Erythroblast (primary cell): ENCODE measurements around the gene MOB3A.
"Not testable (repeated sequence)": the region's sequence is repeated elsewhere in the genome, so short reads cannot be mapped to it uniquely, and the experiment has no call there.

ENCODE experiments used
- DNase-seq, 2 experiments: peaks; one replicate each; lab custom pipeline; 2025; lab: John Stamatoyannopoulos, UW
- GATA1 ChIP-seq: IDR thresholded peaks from 2 replicates; pipeline ENCODE4 v1.6.1; 2011; ENCODE audit warnings: low read depth, mild to moderate bottlenecking, control low read depth, low read length, moderate library complexity
- POLR2A ChIP-seq: IDR thresholded peaks from 2 replicates; pipeline ENCODE4 v1.6.1; 2011; ENCODE audit warnings: mild to moderate bottlenecking, low read length

Gene MOB3A

GRCh38 chr19:2129892-2130770, 34.0 kb upstream of the MOB3A start:
- DNase-seq: no peak
- no peak for TF ChIP-seq GATA1
- TF ChIP-seq POLR2A: no peak

- DNase-seq: no peak
- TF ChIP-seq POLR2A: no peak
- TF ChIP-seq GATA1: no peak
Observed at GRCh38 chr19:2129486-2129885, 33.4 kb upstream of the MOB3A start.

- TF ChIP-seq GATA1 (no peak), POLR2A (no peak)
- DNase-seq: no peak
Observed at GRCh38 chr19:2129022-2129421, 32.9 kb upstream of the MOB3A start.

GRCh38 chr19:2128252-2128651, 32.1 kb upstream of the MOB3A start:
- DNase-seq: not testable (repeated sequence)

DNA sequence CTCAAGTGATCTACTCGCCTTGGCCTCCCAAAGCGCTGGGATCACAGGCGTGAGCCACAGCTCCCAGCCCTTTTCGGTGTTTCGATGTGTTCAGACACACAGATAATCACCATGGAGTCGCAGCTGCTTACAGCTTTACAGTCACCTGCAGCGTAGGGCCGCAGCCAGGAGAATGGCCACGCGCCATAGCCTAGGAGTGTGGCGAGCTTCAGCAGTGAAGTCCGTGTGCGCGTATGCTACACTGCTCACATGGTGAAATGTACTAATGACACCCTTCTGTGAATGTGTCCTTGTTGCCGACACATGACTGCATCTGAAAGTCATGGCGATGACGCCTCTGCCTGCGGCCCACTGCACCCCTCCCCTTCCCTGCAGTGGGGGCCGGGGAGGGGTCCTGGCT, 31.6 kb upstream of the MOB3A start:
- TF ChIP-seq POLR2A (no peak), GATA1 (no peak)
- DNase-seq: no peak

DNA sequence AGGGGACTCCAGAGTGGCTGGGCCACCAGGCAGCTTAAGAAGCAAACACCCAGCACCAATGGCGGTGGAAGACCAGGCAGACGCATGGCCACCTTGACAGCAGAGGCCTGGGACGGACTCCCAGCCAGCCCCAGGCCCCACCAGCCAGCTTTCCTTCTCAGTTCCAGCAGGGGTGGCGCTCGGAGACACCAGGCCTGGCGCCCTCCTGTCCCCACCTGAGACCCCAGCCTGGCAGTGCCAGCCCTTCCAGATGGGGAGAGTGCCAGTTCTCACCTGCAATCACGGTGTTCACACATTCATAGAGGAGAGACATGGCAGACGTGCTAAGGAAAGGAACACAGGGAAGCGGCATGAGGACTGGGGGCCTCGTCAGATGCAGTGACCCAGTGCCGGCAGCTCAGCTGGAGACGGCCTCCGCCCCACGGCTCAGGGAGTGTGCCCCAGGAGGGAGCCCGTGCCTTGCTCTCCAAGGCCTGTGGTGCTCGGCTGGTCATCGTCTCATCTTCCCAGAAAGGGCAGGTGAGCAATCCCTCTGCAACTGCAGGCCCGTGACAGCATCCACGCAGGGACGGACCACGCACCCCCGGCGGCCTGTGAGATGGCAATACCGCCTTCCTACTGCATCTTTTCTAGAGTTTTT, 30.9 kb upstream of the MOB3A start:
- TF ChIP-seq POLR2A (no peak), GATA1 (no peak)
- DNase-seq: no peak

- TF ChIP-seq POLR2A: no peak
- TF ChIP-seq GATA1: no peak
- peak in 1 of 2 experiments; percentile 35 for DNase-seq
Observed at GRCh38 chr19:2123682-2124387, 27.7 kb upstream of the MOB3A start.

DNA sequence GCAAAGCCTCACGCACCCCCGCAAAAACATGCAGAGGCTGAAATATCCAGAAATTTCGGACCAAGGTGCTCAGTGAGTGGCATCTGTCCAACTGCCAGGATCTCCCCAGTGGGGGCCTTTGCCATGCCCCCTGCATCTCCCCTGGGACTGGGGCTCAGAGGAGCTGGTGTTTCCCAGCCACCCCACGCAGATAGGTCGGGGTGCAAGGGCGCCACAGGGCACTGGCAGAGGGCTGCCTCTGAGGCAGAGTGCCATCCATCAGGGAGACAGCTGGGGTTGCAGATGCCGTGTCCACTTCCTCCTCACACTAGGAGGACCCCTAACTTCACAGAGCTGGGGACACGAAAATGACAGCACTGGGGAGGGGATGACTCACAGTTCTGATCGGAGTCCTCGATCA, 26.9 kb upstream of the MOB3A start:
- TF ChIP-seq GATA1: no peak
- DNase-seq: no peak

DNA sequence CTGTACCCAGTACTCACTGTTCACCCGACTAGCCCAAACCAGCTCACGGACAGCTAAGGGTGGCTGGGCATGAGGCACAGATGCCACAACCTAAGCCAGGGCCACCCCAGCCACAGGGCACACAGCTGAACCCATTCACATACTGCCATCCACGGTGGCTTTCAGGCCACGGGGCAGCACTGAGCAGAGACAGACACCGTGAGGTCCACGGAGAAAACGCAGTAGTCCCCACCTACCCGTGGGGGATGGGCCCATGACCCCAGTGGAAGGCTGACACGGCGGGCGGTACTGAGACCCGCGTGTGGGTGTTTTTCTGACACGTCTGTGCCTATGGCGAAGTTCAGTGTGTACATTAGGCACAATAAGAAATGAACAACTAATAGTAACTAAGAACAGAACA, 26.1 kb upstream of the MOB3A start:
- TF ChIP-seq GATA1: no peak
- TF ChIP-seq POLR2A: no peak
- no peak for DNase-seq

DNA sequence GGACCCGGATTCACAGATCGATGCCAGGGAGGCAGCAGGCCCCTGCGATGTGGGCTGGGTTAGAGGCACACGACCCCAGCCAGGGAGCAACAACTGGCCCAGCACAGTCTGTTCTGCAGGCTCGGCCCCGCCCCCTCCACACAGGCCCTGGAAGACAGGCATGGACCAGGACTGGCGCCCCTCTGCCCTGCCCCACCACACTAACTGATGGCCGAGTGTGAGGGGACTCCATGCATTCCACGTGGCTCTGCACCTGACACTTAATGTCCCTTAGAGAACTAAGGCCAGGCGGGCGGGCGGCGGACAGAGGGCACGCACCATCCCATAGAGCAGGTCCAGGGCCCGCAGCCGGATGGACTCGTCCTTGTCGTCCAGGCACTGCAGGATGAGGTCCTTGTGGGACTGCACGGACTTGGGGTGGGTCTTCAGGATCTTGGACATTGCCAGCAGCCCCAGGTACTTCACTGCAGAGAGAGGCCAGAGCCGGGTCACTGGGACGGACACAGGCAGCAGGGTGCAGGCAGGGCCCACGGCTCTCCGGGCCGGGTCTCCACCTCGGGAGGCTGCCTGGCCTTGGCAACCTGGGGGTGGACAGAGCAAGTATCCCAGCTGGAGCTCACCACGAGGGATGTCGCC, 25.4 kb upstream of the MOB3A start:
- DNase-seq: no peak
- TF ChIP-seq POLR2A: no peak
- TF ChIP-seq GATA1: no peak

DNA sequence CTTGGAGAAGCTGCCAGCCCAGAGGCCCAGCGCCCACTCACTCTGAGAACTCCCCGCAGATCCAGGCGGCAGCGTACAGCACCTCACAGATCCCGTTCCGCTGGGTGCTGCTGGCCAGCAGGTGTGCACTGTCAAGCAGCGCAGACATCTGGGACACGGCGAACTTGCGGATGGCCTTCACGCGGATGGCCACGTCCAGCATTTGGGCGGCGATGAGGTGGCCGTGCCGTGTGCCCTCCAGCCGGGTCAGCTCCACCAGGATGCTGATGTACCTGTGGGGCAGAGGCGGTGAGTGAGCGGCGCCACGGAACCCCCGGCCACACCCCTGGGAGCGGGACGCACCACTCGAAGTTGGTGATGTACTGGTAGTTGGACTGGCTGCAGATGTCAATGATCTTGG, 24.7 kb upstream of the MOB3A start:
- TF ChIP-seq POLR2A: no peak
- no peak for TF ChIP-seq GATA1
- no peak for DNase-seq

DNA sequence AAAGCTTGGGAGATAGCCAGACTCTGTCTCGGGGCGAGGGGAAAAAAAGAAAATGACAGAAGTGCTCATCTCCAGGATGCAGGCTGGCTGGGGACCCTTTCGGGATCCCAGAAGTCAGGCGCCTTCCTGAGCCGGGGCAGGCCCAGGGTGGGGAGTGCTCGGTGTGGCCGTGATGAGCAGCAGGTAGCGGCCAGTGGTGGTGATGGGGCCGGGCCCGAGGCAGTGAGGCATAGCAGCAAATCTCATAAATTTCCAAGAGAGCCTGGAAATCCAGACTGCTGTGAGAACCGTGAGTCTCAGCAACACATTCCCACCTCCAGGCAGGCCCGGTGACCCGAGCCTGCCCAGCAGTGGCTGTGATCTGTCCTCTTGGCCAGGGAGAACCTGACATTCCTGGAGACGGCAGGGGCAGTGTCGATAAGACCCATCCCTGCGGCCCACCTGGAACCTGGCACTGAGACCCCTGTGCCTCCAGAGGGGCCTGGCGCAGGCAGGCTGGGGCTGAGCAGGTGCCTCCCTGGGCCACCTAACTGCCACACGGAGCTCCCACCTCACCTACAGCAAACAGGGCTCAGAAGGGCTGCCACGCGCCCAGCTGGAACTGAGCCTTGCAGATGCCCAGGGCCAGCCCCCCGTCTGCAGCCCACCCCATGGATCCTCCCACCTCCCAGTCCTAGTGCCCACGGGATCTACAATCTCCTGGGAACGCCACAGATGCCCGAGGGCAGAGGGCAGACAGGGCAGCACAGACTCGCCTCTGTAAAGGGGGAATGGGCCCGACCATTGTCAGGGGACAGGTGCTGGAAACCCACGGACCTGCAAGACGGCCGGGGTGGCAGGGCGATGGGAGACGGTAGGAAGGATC, 24.0 kb upstream of the MOB3A start:
- no peak for DNase-seq
- TF ChIP-seq GATA1 (no peak), POLR2A (no peak)

- DNase-seq: no peak
- TF ChIP-seq GATA1 (no peak), POLR2A (no peak)
Observed at GRCh38 chr19:2118438-2118837, 22.3 kb upstream of the MOB3A start.
